ENCODE results near the gene HRK.

HRK gene

GRCh38 chr12:116881877-116882507, 751 bp upstream of the HRK start:
- H3K4me1 ChIP-seq (ENCODE audit: control insufficient read depth in 2 of 2, insufficient read depth in 1 of 2, low read depth in 1 of 2, low read length in 2 of 2): peaks cover 10 to 17% of the 10 kb centered on the region in 2 donors
- no peak overlapping the region for H4K8ac ChIP-seq (ENCODE audit: low read depth, low read length)
- no peak overlapping the region for H3K27ac ChIP-seq (replicated peaks; ENCODE audit: low read length)
- peak overlapping the region; percentile 86 for H3K4me2 ChIP-seq (ENCODE audit: insufficient read depth, low read length, poor library complexity, severe bottlenecking)
- no peak overlapping the region for H2BK12ac ChIP-seq (ENCODE audit: low read length)
- peak overlapping the region; percentile 21 for H3K14ac ChIP-seq (ENCODE audit: low read length)
- no peak overlapping the region for H2BK120ac ChIP-seq (ENCODE audit: low read depth, low read length)
- no peak for DNase-seq (ENCODE audit: low spot score)
- H3K4me3 ChIP-seq (ENCODE audit: low read length in 2 of 2): peak overlapping the region; percentile 46 to 70
- no CpG with 5 or more reads among the region's 29 CpGs for WGBS, 2 donors (ENCODE audit: extremely low coverage in 2 of 2, insufficient read length in 2 of 2, insufficient replicate concordance in 1 of 2)
- H3K79me1 ChIP-seq (ENCODE audit: low read depth, low read length): peaks cover 2% of the 10 kb centered on the region
- no peak overlapping the region for H2BK15ac ChIP-seq (ENCODE audit: low read length)
- no peak overlapping the region for H2AK5ac ChIP-seq (ENCODE audit: low read depth, low read length)
- H3K23ac ChIP-seq (ENCODE audit: low read depth, low read length, poor library complexity): peak overlapping the region; percentile 55
- no peaks in the 10 kb centered on the region for H3K9me3 ChIP-seq (replicated peaks in 1 of 2; ENCODE audit: control insufficient read depth in 2 of 2, insufficient read depth in 1 of 2, low read depth in 1 of 2, low read length in 2 of 2)
- peak overlapping the region; percentile 27 for H3K18ac ChIP-seq (ENCODE audit: low read length)
- H2BK5ac ChIP-seq (ENCODE audit: low read length): peak overlapping the region; percentile 39
- peak overlapping the region; percentile 89 for H2AFZ ChIP-seq (ENCODE audit: low read length)
- H4K91ac ChIP-seq (ENCODE audit: low read depth, low read length, poor library complexity): no peak overlapping the region
- no peak overlapping the region for H3K4ac ChIP-seq (ENCODE audit: low read length)
- H3K36me3 ChIP-seq (replicated peaks in 1 of 2; ENCODE audit: control insufficient read depth in 2 of 2, insufficient read depth in 2 of 2, low read length in 2 of 2): no peaks in the 10 kb centered on the region
- peak overlapping the region; percentile 21 for H3K9ac ChIP-seq (ENCODE audit: low read depth, low read length, poor library complexity)
- peaks cover 45 to 81% (median 61%) of the 10 kb centered on the region in 3 experiments for H3K27me3 ChIP-seq (ENCODE audit: control insufficient read depth in 3 of 3, insufficient read depth in 3 of 3, low read depth in 1 of 3, low read length in 3 of 3)

GRCh38 chr12:116880817-116881324, 370 bp downstream of the HRK start:
- no CpG with 5 or more reads among the region's 65 CpGs for WGBS, 2 donors (ENCODE audit: extremely low coverage in 2 of 2, insufficient read length in 2 of 2, insufficient replicate concordance in 1 of 2)

GRCh38 chr12:116880213-116880816, 926 bp downstream of the HRK start:
- H3K4me3 ChIP-seq (ENCODE audit: low read length in 2 of 2): peak overlapping the region; percentile 46 to 82
- H4K91ac ChIP-seq (ENCODE audit: low read depth, low read length, poor library complexity): no peak overlapping the region
- H3K9me3 ChIP-seq (replicated peaks in 1 of 2; ENCODE audit: control insufficient read depth in 2 of 2, insufficient read depth in 1 of 2, low read depth in 1 of 2, low read length in 2 of 2): no peaks in the 10 kb centered on the region
- no peaks in the 10 kb centered on the region for H3K36me3 ChIP-seq (replicated peaks in 1 of 2; ENCODE audit: control insufficient read depth in 2 of 2, insufficient read depth in 2 of 2, low read length in 2 of 2)
- H2BK15ac ChIP-seq (ENCODE audit: low read length): no peak overlapping the region
- H2AK5ac ChIP-seq (ENCODE audit: low read depth, low read length): no peak overlapping the region
- no peak overlapping the region for H4K8ac ChIP-seq (ENCODE audit: low read depth, low read length)
- H3K4me1 ChIP-seq (ENCODE audit: control insufficient read depth in 2 of 2, insufficient read depth in 1 of 2, low read depth in 1 of 2, low read length in 2 of 2): peaks cover 19 to 27% of the 10 kb centered on the region in 2 donors
- peaks cover 45 to 80% (median 61%) of the 10 kb centered on the region in 3 experiments for H3K27me3 ChIP-seq (ENCODE audit: control insufficient read depth in 3 of 3, insufficient read depth in 3 of 3, low read depth in 1 of 3, low read length in 3 of 3)
- peak overlapping the region; percentile 86 for H3K4me2 ChIP-seq (ENCODE audit: insufficient read depth, low read length, poor library complexity, severe bottlenecking)
- no peak for DNase-seq (ENCODE audit: low spot score)
- H2BK5ac ChIP-seq (ENCODE audit: low read length): no peak overlapping the region
- H2AFZ ChIP-seq (ENCODE audit: low read length): peak overlapping the region; percentile 89
- no peak overlapping the region for H3K4ac ChIP-seq (ENCODE audit: low read length)
- H3K18ac ChIP-seq (ENCODE audit: low read length): no peak overlapping the region
- no peak overlapping the region for H3K9ac ChIP-seq (ENCODE audit: low read depth, low read length, poor library complexity)
- no peak overlapping the region for H2BK12ac ChIP-seq (ENCODE audit: low read length)
- no peak overlapping the region for H3K27ac ChIP-seq (replicated peaks; ENCODE audit: low read length)
- no CpG with 5 or more reads among the region's 21 CpGs for WGBS, 2 donors (ENCODE audit: extremely low coverage in 2 of 2, insufficient read length in 2 of 2, insufficient replicate concordance in 1 of 2)
- H3K23ac ChIP-seq (ENCODE audit: low read depth, low read length, poor library complexity): no peak overlapping the region
- peaks cover 2% of the 10 kb centered on the region for H3K79me1 ChIP-seq (ENCODE audit: low read depth, low read length)
- H3K14ac ChIP-seq (ENCODE audit: low read length): peak overlapping the region; percentile 79
- H2BK120ac ChIP-seq (ENCODE audit: low read depth, low read length): no peak overlapping the region

More at GRCh38 chr12:116880817-116881324, 370 bp downstream of the HRK start:
- H4K91ac ChIP-seq (ENCODE audit: low read depth, low read length, poor library complexity): no peak overlapping the region
- H3K23ac ChIP-seq (ENCODE audit: low read depth, low read length, poor library complexity): no peak overlapping the region
- H3K14ac ChIP-seq (ENCODE audit: low read length): peak overlapping the region; percentile 79
- H2BK5ac ChIP-seq (ENCODE audit: low read length): no peak overlapping the region
- H2BK15ac ChIP-seq (ENCODE audit: low read length): no peak overlapping the region
- no peaks in the 10 kb centered on the region for H3K36me3 ChIP-seq (replicated peaks in 1 of 2; ENCODE audit: control insufficient read depth in 2 of 2, insufficient read depth in 2 of 2, low read length in 2 of 2)
- H3K4me3 ChIP-seq (ENCODE audit: low read length in 2 of 2): peak overlapping the region; percentile 46 to 82
- no peaks in the 10 kb centered on the region for H3K9me3 ChIP-seq (replicated peaks in 1 of 2; ENCODE audit: control insufficient read depth in 2 of 2, insufficient read depth in 1 of 2, low read depth in 1 of 2, low read length in 2 of 2)
- peak; percentile 50 for DNase-seq (ENCODE audit: low spot score)
- peak overlapping the region; percentile 18 for H3K9ac ChIP-seq (ENCODE audit: low read depth, low read length, poor library complexity)
- H3K27ac ChIP-seq (replicated peaks; ENCODE audit: low read length): no peak overlapping the region
- H3K4me2 ChIP-seq (ENCODE audit: insufficient read depth, low read length, poor library complexity, severe bottlenecking): peak overlapping the region; percentile 86
- no peak overlapping the region for H2BK12ac ChIP-seq (ENCODE audit: low read length)
- no peak overlapping the region for H4K8ac ChIP-seq (ENCODE audit: low read depth, low read length)
- H3K79me1 ChIP-seq (ENCODE audit: low read depth, low read length): peaks cover 2% of the 10 kb centered on the region
- no peak overlapping the region for H3K4ac ChIP-seq (ENCODE audit: low read length)
- H3K27me3 ChIP-seq (ENCODE audit: control insufficient read depth in 3 of 3, insufficient read depth in 3 of 3, low read depth in 1 of 3, low read length in 3 of 3): peaks cover 45 to 81% (median 61%) of the 10 kb centered on the region in 3 experiments
- H2BK120ac ChIP-seq (ENCODE audit: low read depth, low read length): no peak overlapping the region
- peak overlapping the region; percentile 89 for H2AFZ ChIP-seq (ENCODE audit: low read length)
- no peak overlapping the region for H2AK5ac ChIP-seq (ENCODE audit: low read depth, low read length)
- peaks cover 19 to 25% of the 10 kb centered on the region in 2 donors for H3K4me1 ChIP-seq (ENCODE audit: control insufficient read depth in 2 of 2, insufficient read depth in 1 of 2, low read depth in 1 of 2, low read length in 2 of 2)
- peak overlapping the region; percentile 45 for H3K18ac ChIP-seq (ENCODE audit: low read length)
